NCI-H82 treated with DMSO at 0.1 percent for 48 hours (cell line): ENCODE data around the gene CLIC5.

ENCODE experiments used
- DNase-seq: peaks from one replicate; lab custom pipeline; 2025; ENCODE audit not compliant: unreplicated experiment; lab: John Stamatoyannopoulos, UW

Gene CLIC5

DNA sequence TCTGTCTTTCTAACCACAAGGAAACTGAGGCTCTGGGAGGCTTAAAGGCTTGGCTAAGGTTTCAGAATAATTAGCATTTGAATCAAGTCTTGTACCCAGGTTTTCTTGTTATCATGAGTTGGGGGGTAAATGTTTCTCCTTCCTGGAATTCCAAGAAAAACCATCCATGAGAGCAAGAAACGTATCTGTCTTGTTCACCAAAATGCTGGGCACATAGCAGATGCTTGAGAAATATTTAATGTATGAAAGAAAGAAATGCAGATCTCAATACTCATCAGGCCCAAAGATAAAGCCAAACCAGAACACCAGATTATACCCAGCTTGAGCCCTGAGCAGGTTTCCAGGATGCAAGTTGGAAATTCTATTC, 164.6 kb downstream of the CLIC5 start:
- no peak for DNase-seq

DNA sequence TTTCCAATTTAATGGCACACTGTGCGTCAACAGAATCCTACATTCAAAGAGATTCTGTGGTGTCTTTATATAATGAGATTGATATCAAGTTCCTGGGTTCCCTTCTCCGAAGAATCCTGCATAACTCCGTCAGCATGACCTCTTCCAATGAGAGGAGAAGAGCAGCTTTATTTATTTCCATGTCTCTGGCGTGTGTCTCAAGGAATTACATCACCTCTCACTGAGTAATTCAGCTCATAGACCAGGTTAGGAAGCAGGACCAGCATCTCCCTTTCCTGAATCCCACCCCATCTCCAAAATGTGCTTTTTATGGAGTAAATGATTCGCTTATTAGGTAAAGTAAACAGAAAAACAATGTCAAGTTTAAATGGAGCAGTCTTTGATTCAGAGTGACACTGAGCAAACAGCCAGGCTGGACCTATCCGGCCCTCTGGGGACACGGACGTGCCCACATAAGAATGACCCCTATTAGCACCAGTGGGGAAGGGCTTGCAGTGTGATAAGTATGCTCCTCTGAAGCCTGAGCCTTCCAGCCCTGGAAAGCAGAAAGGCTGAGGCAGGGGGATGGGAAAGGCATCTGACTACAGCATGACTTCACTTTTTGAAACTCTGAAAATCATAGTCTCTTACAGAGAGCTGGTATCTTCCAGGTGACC, 165.2 kb downstream of the CLIC5 start:
- no peak for DNase-seq

DNA sequence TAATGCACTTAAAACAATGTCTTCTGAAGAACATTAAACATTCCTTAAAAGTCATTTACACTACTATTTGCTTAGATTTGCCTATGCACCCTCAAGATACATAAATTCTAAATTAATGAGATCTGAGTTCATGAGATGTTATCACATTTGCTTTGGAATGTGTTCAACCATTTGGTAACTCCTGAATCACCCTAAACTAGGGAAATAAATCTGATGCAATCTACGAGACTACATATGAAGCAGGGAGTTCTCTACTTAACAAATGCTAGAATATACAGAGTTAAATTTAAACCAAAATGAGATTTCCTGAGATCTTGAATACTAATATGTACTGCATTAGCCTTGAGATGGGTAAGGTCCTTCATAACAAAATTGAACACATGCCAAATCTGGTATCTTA, 170.1 kb downstream of the CLIC5 start:
- DNase-seq: no peak

DNA sequence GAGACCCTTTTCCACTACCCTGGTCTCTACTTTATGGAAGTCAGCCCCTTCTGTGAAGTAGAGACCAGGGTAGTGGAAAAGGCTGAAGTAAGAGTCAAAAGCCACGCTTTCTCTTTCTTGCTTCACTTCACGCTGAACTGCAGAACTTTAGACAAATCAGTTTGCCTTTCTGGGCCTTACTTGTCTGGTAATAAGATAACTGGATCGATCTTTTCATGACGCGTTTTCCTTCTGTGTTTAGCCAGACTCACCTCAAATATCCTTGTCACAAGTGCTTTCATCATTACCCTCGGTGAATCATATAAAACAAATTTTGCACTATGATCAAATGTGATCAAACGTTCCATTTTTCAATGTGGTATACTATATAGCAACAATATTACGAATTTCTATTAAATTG, 170.7 kb downstream of the CLIC5 start:
- DNase-seq: no peak

DNA sequence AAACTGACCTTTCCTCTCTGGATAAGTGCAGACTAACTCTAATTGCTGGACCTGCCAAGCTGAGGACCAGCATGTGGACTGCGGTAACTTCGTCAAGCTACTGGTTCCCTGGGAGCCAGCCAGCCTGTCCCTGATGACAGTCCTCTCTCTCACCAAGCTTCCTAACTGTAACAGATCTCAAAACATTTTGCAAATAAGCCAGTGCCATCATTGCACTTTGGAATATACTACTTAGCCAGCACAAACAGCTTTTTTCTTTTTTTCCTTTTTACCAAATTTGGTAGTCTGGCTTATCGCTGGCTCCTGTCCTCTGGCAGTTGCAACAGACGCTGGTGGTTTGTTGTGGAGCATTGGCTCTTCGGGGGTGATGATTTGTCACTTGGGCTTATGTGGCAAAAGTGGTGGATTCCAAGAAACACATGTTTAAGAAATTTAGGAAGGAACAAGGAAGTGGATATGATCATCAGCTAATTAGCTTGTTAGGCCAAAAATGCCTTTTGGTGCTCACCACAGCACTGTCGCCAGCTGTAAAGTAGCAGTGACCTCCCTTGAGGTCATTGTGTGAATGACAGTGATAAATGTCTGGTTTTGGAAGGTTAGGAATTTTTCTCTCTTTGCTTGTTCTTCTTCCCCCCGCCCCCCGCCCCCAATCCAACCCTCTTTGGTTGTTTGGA, 171.7 kb downstream of the CLIC5 start:
- DNase-seq: no peak

DNA sequence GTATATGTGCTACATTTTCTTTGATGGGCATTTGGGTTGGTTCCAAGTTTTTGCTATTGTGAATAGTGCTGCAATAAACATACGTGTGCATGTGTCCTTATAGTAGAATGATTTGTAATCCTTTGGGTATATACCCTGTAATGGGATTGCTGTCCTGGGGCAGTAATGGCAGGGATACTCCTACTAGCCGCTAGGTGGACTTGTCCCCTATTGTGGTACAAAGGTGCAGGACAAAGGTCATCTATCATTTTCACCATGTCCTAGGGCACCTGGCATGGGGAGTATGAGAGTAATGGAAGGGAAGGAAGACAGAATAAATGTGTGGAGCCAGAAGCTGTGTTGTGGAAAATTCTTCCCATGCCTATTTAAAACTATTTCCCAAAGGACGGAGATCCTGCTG, 174.6 kb downstream of the CLIC5 start:
- DNase-seq: no peak

DNA sequence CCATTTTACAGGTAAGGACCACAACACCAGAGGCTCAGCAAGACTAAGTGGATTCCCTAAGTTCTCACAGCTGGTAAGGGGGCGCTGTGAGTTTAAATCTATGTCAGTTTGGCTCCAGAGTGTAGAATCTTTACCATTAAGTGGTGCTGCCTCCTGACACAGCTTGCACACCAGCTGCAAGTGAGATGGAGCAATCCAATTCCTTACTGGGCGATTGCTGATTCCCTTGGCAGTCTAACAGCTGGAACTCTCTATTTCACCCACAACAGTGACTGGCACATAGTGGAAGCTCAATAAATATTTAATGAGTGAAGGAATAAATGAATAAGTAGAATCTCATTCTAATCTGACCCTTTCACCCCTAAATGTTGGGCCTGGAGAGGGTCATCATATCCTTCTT, 176.7 kb downstream of the CLIC5 start:
- DNase-seq: no peak

DNA sequence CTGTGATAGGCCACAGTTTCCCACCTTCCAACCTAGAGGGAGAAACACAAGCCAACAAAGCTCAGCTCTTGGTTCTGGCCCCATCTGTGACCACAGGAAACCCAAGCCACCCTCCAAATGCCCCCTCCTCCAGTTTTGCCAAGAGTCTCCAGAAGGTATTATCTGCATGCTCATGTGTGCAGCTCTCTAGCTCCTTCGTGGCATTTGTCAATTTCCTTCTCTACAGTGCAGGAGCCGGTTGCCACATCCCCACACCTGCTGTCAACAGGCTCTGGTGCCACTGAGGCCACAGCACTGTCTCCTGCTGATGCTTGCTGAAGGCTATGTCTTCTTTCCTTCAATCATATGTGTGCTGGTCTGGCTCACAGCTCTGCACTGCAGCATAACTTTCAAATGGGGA, 177.2 kb downstream of the CLIC5 start:
- DNase-seq: no peak

DNA sequence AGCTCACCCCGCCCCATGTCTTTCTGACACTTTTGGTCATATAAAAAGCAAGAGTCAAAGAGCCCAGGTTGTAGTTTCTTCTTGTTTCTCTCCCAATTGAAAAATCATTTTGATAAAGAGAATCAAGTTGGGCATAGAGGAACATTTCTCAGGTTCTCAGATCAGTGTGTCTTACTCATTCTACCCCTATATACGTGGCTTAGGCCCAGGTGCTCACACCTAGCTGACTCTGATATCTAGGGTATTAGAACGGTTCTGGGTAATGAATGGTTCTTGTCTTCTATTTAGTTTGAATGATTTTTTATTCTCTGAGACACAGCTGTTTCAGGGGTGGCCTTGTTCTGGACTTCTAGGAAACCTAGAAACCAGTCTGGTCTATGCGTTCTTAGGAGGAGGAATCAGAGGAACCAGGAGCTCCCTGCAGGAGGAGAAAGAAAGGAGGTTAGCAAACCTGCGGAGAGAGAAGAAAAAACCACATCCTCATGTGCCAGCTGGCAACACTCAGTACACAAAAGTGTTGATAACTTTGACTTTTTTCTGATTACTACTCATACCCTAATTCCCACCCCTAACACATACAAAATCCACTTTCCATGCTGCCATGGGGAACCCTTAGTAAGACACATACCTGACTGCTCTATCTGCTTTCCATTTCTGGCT, 178.0 kb downstream of the CLIC5 start:
- DNase-seq: no peak

DNA sequence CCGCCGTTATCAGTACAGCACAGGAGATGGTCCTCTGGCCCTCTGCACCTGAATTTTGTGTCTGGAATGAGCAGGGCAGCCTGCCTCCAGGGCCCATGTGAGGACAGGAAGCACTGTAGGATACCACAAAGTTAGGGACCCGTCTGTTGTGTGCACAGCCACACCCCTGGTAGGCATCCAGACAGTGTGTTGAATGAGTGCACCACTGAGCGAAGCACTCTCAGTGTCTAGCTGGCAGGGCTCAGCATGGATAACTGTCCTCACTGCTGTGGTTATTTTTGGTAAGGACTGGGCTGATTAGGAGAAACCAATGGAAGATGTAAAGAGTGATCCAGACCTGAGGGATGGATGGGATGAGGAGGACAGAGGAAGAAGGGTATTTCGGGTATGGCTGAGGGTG, 178.7 kb downstream of the CLIC5 start:
- DNase-seq: no peak

DNA sequence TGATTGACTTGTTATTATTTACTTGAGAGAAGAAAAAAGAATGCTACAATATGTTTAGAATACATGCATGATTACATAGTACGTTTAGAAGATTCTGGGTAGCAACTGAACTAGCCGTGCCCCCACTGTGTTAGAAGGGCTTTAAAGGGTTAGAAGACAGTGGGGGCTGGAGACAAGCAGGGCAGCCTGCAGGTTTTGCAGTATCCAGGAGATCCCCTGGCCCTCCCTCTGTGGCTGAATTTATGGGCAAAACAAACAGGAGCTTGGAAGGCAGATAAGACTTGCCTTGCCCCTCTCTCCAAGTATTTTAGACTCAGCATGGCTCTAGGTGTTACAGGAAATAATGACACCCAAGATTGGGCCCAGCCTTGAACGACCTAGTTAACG, 179.2 kb downstream of the CLIC5 start:
- no peak for DNase-seq

DNA sequence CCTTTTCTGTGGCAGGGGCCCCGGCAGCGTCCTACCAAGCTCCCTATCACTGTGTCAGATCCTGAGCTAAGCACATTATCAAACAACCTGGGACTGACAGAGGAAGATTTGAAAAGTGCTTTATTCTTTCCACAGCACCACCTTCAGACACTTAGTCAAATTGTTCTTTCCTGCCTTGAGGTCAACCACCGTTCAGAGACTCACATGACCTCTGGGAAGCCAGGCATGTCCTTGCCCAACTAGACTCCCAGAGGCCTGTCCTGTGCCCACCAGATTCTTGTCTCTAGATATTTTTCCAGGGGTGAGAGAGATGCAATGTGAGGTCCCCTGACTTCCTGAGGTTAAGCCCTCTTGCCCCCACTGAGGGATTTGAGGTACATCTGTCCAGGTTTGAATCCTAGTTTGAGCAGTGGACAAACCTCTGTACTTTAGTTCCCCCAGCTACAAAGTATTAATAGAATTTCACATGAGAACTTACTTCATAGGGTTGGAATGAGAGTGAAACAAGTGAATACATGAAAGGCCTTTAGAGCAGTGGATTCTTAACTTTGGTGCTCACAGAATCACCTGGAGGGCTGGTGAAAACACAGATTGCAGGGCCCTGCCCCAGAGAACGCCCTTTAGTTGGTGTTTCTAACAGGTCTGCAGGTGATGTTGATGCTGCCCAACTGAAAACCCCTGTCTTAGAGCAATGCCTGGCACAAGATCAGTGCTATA, 179.8 kb downstream of the CLIC5 start:
- no peak for DNase-seq

DNA sequence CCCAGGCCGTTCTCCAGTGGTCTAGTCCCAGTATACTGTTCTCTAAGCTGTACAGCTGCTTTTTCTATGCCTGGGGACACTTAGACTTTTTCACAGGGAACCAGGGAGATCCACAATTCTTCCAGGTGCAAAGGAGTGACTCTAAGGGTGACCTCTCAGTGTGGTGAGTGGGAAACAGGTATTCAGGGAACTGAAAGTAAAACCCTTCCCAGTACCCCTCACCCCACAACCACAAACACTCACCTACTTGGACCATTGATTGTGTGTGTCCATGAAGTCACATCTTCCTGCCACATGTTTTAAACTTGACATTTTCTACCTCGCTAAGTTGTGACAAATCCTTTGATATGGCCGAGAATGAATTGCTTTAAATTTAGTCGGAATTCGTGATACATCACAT, 183.6 kb downstream of the CLIC5 start:
- DNase-seq: no peak
